ENCODE data around the gene NOX3.

Gene NOX3

DNA sequence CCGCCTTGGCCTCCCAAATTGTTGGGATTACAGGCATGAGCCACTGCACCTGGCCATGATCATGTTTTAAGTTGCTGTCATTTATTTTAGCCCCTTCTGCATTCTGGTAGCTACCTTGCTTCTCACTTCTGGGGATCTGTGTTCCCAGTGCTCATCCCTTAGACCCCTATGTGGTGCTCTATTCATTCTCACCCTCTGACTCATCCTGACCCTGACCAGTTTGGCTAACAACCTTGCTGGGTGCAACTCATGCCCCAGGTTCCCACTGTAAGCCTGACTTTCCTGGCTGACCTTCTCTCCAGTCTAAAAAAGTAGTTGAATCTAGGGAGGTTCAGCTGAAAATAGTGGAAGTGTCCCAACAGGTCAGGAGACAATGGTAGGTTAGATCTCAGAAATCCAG lies 47.4 kb downstream of the NOX3 start:
- Mint-ChIP-seq H3K4me1 (ENCODE audit: low read depth) (no peaks in the 10 kb centered on the region), H3K27me3 (no peaks in the 10 kb centered on the region), H3K4me3 (no peak overlapping the region), H3K9me3 (no peaks in the 10 kb centered on the region), H3K27ac (no peak overlapping the region), H3K36me3 (ENCODE audit: low read depth) (no peaks in the 10 kb centered on the region)

DNA sequence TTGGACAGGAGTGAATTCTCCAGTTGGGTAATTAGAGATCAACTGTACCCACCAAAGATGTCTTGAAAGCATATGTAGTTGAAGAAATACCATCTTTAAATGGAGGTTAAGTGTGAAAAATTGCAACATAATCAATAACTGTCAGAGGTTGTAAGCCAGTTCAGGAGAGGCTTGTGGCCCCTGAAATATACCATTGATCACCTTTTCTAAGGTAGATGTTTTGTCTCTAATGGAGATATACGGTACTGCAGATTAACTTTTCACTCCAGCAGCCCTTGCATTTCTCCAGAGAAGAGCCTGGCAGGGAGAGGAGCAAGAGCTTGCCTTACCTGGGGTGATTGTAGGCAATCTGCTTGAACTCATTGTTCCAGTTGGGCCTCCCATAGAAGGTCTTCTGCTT lies 48.8 kb downstream of the NOX3 start:
- H3K9me3 Mint-ChIP-seq: no peaks in the 10 kb centered on the region
- H3K27me3 Mint-ChIP-seq: no peaks in the 10 kb centered on the region
- no peak overlapping the region for H3K27ac Mint-ChIP-seq
- H3K4me3 Mint-ChIP-seq: no peak overlapping the region
- H3K36me3 Mint-ChIP-seq (ENCODE audit: low read depth): no peaks in the 10 kb centered on the region
- no peaks in the 10 kb centered on the region for H3K4me1 Mint-ChIP-seq (ENCODE audit: low read depth)

DNA sequence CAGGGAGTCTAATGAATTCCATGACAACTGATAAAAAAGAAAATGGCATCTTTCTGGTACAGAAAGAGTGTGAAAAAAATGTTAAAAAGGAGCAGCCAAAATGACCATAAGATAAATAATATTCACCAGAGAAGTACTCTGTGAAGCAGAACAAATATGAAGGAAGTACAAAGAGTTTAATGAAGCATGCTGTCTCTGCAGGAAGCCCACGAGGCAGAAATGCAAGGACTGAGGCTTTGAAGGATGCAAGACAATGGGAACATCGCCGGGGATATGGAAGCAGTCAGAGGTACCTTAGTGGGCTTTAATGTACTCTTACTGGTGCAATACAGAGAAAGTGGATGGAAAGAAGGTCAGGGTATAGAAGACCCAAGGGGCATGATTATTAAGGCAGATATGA lies 50.7 kb downstream of the NOX3 start:
- H3K4me3 Mint-ChIP-seq: no peak overlapping the region
- H3K4me1 Mint-ChIP-seq (ENCODE audit: low read depth): no peaks in the 10 kb centered on the region
- H3K36me3 Mint-ChIP-seq (ENCODE audit: low read depth): no peaks in the 10 kb centered on the region
- no peaks in the 10 kb centered on the region for H3K9me3 Mint-ChIP-seq
- H3K27ac Mint-ChIP-seq: no peak overlapping the region
- H3K27me3 Mint-ChIP-seq: no peaks in the 10 kb centered on the region

DNA sequence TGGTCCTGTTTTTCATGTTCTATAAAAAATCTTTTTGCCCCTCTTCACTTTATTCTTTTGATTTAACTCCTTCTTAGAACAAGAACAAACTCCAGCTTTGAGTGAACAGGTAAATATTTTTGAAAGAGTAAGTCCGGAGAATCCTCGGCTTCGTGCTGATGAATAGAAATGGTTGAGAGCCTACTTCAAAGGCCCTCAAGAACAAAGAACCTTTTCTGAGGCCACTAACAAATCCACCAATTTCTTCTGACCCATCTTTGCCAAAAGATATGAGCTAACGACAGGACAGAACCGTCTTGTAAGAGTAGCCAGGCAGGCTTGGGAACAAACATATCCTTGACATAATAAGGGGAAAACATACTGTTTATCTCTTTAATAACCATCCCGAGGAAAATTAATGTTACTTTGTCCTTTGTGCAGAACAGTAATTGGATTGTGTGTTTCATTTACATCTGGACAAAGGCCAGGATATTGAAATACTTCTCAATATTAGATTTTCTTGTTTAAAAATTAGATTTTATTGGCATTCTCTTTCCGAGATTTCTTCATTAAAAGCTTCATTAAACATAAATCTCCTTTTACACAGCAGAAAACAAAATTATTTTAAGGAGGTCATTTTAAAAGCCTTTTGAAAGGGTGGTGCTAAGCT lies 52.9 kb downstream of the NOX3 start:
- no peaks in the 10 kb centered on the region for H3K27me3 Mint-ChIP-seq
- no peaks in the 10 kb centered on the region for H3K9me3 Mint-ChIP-seq
- H3K4me3 Mint-ChIP-seq: no peak overlapping the region
- H3K36me3 Mint-ChIP-seq (ENCODE audit: low read depth): no peaks in the 10 kb centered on the region
- no peak overlapping the region for H3K27ac Mint-ChIP-seq
- no peaks in the 10 kb centered on the region for H3K4me1 Mint-ChIP-seq (ENCODE audit: low read depth)

DNA sequence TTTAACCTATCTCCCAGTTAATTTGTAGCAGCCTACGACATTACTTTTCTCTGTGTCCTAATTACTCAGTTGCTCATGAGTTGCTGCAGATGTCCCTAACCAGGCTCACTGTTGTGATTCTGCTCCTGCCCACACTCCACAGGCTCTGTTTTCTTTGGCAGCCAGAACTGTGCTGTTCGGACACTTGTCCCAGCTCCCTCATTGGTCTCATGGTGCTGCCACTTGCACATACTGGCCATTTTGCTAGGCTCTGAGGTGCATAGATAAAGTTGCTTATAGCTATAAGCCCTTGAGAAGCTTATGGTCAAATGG lies 55.0 kb downstream of the NOX3 start:
- no peaks in the 10 kb centered on the region for H3K9me3 Mint-ChIP-seq
- H3K27ac Mint-ChIP-seq: no peak overlapping the region
- no peaks in the 10 kb centered on the region for H3K27me3 Mint-ChIP-seq
- no peak overlapping the region for H3K4me3 Mint-ChIP-seq
- H3K36me3 Mint-ChIP-seq (ENCODE audit: low read depth): no peaks in the 10 kb centered on the region
- no peaks in the 10 kb centered on the region for H3K4me1 Mint-ChIP-seq (ENCODE audit: low read depth)

DNA sequence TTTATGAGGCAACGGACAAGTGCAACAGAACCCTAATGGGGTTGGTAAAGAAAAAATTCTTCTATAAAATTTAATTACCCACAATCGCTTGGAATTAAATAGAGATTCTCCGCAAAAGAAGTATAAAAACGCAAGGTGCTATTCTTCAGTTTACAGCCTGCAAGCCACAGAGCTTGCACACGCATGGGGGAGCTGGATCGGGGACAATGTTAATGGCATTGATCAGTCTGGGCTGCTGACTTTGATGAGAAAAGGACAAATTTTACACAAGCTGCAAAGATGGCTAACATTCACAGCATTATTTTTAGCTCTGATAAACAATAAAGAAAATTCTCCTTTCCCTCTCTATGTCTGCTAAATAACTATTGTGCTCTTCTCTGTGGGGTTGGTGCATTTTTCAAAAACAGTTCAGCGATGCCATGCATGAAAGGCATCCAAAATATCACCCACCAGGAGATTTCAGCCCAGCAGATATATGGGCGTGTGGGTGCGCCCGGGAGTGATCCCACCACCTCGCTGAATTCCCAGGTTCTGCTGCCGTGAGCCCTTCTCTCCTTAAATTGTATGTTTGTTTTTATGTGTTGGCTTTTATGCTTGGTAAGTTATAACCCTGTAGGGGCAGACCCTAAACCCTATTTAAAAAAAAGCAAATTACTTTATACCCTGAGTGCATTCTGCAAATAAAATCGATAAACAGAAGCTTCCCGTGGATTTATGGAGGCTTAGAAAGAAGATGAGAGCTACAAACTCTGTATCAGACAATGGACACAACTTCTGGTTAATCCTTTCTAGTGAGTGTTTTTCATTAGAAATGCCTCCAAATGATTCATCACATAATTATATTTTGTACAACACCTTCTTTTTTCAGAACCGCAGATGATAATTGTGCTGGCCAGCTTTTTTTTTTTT lies 55.6 kb downstream of the NOX3 start:
- H3K27me3 Mint-ChIP-seq: no peaks in the 10 kb centered on the region
- H3K9me3 Mint-ChIP-seq: no peaks in the 10 kb centered on the region

DNA sequence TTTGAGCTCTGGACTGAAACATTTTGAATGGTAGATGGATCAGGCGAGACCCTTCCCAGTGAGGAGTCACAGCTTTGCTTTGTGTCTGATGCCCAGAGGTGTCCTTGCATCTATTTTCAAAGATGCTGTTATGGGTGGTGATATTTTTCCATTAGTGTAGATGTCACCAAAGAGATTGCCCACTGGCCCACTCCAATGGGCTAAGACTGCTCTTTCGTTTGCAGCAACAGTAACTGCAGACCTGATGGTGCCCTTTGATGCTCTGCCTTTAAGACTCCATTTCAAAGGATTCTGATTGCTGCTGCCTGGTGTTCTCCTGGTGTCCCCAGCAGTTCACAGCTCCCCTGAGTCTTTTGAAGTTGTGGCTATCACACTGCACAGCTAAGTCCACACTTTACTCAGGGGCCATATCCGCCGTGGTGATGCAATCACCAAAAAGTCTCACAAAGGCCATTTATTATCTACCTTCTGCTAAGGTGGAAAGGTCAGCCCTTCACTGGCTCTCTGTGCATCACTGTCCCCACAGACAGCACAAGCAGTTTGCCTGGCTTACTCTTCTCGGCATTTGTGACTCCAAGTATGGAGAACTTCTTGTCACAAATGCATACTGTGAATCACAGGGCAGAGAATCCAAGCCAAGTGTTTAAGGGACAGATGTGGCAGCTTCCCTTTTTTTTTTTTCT lies 56.4 kb downstream of the NOX3 start:
- Mint-ChIP-seq H3K27me3 (no peaks in the 10 kb centered on the region), H3K9me3 (no peaks in the 10 kb centered on the region), H3K4me1 (ENCODE audit: low read depth) (no peaks in the 10 kb centered on the region), H3K4me3 (no peak overlapping the region), H3K36me3 (ENCODE audit: low read depth) (no peaks in the 10 kb centered on the region), H3K27ac (no peak overlapping the region)

More for the DNA sequence above, 55.6 kb downstream of the NOX3 start:
- no peaks in the 10 kb centered on the region for H3K36me3 Mint-ChIP-seq (ENCODE audit: low read depth)
- no peak overlapping the region for H3K4me3 Mint-ChIP-seq
- H3K4me1 Mint-ChIP-seq (ENCODE audit: low read depth): no peaks in the 10 kb centered on the region
- H3K27ac Mint-ChIP-seq: no peak overlapping the region

DNA sequence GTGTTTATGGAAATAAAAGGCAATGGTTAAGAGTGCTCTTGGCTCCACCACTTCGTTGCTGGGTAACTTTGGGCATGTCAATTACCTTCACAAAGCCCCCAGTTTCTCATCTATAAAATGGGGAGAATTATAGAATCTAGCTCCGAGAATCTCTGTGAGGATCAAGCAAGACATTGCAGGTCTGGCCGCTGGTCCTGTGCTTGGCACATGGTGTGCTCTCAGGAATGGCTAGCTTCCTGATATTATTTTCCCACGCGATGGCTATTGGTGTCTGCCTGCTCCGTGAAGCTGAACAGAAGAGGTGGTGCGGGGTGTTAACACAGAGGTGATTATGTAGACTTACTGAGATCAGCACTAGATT lies 57.0 kb downstream of the NOX3 start:
- Mint-ChIP-seq H3K27ac (no peak overlapping the region), H3K27me3 (no peaks in the 10 kb centered on the region), H3K4me1 (ENCODE audit: low read depth) (no peaks in the 10 kb centered on the region), H3K36me3 (ENCODE audit: low read depth) (no peaks in the 10 kb centered on the region), H3K9me3 (no peaks in the 10 kb centered on the region), H3K4me3 (no peak overlapping the region)

DNA sequence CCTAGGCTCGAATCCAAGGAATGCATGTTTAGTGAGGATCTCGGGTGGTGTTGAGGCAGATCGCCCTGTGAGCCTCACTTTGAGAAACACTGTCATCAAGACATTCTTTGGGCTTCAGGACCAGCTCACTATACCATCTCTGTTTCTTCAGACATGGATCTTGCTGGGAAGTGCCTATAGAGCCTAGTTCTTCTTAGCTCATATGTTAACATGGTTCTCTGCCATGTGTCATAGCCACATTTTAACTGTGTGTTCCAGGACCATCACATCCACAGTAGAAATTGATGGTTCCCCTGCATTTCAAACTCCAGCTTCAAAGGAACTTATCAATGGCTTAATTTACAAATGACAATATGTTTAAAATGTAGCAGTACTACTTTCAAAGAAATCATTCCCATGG lies 57.4 kb downstream of the NOX3 start:
- no peaks in the 10 kb centered on the region for H3K4me1 Mint-ChIP-seq (ENCODE audit: low read depth)
- H3K36me3 Mint-ChIP-seq (ENCODE audit: low read depth): no peaks in the 10 kb centered on the region
- no peak overlapping the region for H3K27ac Mint-ChIP-seq
- H3K27me3 Mint-ChIP-seq: no peaks in the 10 kb centered on the region
- H3K9me3 Mint-ChIP-seq: no peaks in the 10 kb centered on the region
- H3K4me3 Mint-ChIP-seq: no peak overlapping the region

DNA sequence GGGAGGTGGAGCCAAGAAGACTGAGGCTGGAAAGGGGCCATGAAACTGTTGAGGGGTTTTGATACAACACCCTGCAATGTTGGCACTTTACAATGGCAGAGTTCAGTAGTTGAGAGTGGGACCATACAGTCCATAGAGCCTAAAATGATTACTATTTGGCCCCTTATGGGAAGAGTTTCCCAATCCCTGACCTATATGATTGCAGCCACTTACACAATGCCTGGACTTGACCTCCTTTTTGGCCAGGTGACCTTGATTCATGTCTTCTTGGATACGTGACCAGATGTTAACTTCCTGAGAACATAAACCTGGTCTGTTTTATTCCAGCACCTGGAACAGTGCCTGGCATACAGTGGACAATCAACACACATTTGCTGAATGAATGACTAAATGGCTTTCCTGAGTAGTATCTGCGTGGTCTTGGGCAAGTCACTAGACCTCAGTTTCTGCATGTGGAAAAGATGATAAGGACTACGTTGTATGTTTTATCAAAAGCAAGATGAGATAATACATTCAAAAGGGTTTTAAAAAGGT lies 58.4 kb downstream of the NOX3 start:
- Mint-ChIP-seq H3K4me3 (no peak overlapping the region), H3K36me3 (ENCODE audit: low read depth) (no peaks in the 10 kb centered on the region), H3K9me3 (no peaks in the 10 kb centered on the region), H3K4me1 (ENCODE audit: low read depth) (no peaks in the 10 kb centered on the region), H3K27me3 (no peaks in the 10 kb centered on the region), H3K27ac (no peak overlapping the region)

DNA sequence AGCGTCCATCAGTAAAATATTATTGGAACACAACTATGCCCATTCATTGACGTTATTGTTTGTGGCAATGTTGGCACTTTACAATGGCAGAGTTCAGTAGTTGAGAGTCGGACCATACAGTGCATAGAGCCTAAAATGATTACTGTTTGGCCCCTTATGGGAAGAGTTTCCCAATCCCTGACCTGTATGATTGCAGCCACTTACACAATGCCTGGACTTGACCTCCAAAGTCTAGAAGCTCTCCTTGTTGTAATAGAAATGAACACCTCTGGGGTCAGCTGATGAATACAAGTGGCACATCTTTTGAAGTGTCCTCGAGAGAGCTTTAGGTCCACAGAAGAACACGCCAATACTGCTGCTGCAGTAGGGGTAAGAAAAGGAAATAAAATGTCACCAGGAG lies 59.0 kb downstream of the NOX3 start:
- Mint-ChIP-seq H3K4me3 (no peak overlapping the region), H3K27me3 (no peaks in the 10 kb centered on the region), H3K36me3 (ENCODE audit: low read depth) (no peaks in the 10 kb centered on the region), H3K27ac (no peak overlapping the region), H3K4me1 (ENCODE audit: low read depth) (no peaks in the 10 kb centered on the region), H3K9me3 (no peaks in the 10 kb centered on the region)

DNA sequence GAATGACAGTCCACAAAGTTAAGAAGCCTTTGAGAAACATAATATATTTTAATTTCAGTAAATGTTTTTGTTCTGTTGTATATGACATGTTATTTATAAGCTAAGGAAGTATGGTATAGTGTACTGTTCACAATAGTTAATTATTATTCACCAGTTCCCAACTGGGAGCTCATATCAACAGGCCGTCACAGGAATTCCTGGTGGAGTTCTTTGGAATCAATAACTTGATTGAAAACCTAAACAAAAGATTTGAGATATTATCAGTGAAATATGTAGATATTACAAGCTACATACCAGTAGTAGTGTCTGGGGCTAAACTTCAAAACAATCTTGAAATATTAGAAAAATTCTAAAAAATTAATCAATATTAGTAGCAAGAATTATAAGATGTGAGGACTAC lies 60.3 kb downstream of the NOX3 start:
- Mint-ChIP-seq H3K27me3 (no peaks in the 10 kb centered on the region), H3K4me1 (ENCODE audit: low read depth) (no peaks in the 10 kb centered on the region), H3K36me3 (ENCODE audit: low read depth) (no peaks in the 10 kb centered on the region), H3K9me3 (no peaks in the 10 kb centered on the region), H3K27ac (no peak overlapping the region), H3K4me3 (no peak overlapping the region)

DNA sequence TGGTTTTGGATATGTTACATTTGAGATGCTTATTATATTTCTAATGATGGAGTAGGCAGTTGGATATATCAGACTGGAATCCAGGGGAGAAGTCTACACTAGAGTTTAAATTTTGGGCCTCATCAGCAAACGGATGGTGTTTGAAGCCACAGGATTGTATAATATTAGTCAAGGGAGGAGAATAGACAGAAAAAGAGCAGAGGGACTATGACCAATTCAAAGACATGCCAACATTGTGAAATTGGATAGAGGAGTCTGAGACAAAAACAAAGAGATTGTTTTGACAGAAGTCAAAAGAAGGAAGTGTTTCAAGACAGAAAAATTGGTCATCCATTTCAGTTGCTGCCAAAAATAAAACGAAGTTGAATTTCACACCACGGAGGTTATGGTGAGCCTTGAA lies 66.5 kb downstream of the NOX3 start:
- H3K27ac Mint-ChIP-seq: no peak overlapping the region
- peaks cover 3% of the 10 kb centered on the region for H3K36me3 Mint-ChIP-seq (ENCODE audit: low read depth)
- no peaks in the 10 kb centered on the region for H3K27me3 Mint-ChIP-seq
- H3K4me1 Mint-ChIP-seq (ENCODE audit: low read depth): peaks cover 10% of the 10 kb centered on the region
- H3K4me3 Mint-ChIP-seq: no peak overlapping the region
- peaks cover 17% of the 10 kb centered on the region for H3K9me3 Mint-ChIP-seq

DNA sequence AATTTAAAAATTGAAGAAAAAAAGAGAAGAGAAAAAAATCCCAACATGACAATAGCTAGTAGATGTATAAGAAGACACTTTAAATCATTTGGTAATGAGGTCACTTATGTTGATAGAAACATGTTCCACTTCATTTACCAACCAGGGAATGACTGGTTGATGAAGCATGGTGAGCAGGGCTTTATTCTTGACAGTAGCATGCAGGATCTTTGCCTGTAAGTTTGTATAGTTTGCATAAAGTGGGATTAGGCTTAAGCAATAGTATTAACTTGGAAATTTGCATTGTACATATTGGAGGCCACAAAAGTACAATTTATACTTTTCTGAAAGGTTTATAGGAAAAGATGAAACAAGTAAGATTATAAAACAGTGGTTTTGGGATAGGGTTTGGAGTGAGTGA lies 67.0 kb downstream of the NOX3 start:
- no peak overlapping the region for H3K4me3 Mint-ChIP-seq
- peaks cover 17% of the 10 kb centered on the region for H3K9me3 Mint-ChIP-seq
- peaks cover 3% of the 10 kb centered on the region for H3K36me3 Mint-ChIP-seq (ENCODE audit: low read depth)
- H3K27ac Mint-ChIP-seq: no peak overlapping the region
- no peaks in the 10 kb centered on the region for H3K27me3 Mint-ChIP-seq
- peaks cover 10% of the 10 kb centered on the region for H3K4me1 Mint-ChIP-seq (ENCODE audit: low read depth)

DNA sequence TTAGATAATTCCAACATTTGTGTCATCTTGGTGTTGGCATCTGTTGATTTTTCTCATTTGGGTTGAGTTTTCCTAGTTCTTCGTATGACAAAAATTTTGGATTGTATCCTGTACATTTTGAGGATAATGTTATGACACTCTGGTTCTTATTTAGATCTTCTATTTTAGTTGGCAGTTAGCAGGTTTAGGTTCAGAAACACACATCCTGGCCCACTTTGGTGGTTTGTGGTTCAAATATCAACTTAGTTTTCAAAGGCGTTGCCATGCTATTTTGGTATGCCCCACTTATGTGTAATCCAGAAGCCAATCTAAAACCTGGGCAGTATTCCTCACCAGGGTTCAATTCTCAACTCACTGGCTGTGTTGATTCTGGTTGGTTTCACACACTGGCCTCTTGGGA lies 68.2 kb downstream of the NOX3 start:
- no peak overlapping the region for H3K4me3 Mint-ChIP-seq
- peaks cover 3% of the 10 kb centered on the region for H3K36me3 Mint-ChIP-seq (ENCODE audit: low read depth)
- H3K4me1 Mint-ChIP-seq (ENCODE audit: low read depth): peaks cover 10% of the 10 kb centered on the region
- no peaks in the 10 kb centered on the region for H3K27me3 Mint-ChIP-seq
- H3K9me3 Mint-ChIP-seq: peaks cover 17% of the 10 kb centered on the region
- no peak overlapping the region for H3K27ac Mint-ChIP-seq

All from stimulated activated naive CD8-positive, alpha-beta T cell treated with anti-CD3 and anti-CD28 coated beads, Interleukin-15, Interleukin-2, amounts not matched to agents 100 ng/mL and 50 ng/mL, for 24 hours (primary cell).